SIG-M5 (cell line): ENCODE measurements around the gene GOSR2.
"Not testable (repeated sequence)": the region's sequence is repeated elsewhere in the genome, so short reads cannot be mapped to it uniquely, and the experiment has no call there.

Source experiments
- DNase-seq: peaks from one replicate; lab custom pipeline; 2025; lab: John Stamatoyannopoulos, UW

The GOSR2 gene

GRCh38 chr17:46894024-46894423, 28.9 kb upstream of the GOSR2 start:
- no peak for DNase-seq

GRCh38 chr17:46894476-46895151, 28.3 kb upstream of the GOSR2 start:
- no peak for DNase-seq

- DNase-seq = no peak
Observed at GRCh38 chr17:46895171-46895570, 27.8 kb upstream of the GOSR2 start.

GRCh38 chr17:46896991-46897390, 26.0 kb upstream of the GOSR2 start:
- DNase-seq = no peak

- no peak for DNase-seq
Observed at GRCh38 chr17:46898364-46898763, 24.6 kb upstream of the GOSR2 start.

- no peak for DNase-seq
Observed at GRCh38 chr17:46898860-46899259, 24.1 kb upstream of the GOSR2 start.

GRCh38 chr17:46901291-46901690, 21.7 kb upstream of the GOSR2 start:
- no peak for DNase-seq

- DNase-seq = no peak
Observed at GRCh38 chr17:46903762-46904672, 18.9 kb upstream of the GOSR2 start.

- DNase-seq = no peak
Observed at GRCh38 chr17:46908068-46908737, 14.8 kb upstream of the GOSR2 start.

- no peak for DNase-seq
Observed at GRCh38 chr17:46910179-46910927, 12.6 kb upstream of the GOSR2 start.

GRCh38 chr17:46911311-46911710, 11.6 kb upstream of the GOSR2 start:
- no peak for DNase-seq

- DNase-seq = no peak
Observed at GRCh38 chr17:46915596-46915995, 7.4 kb upstream of the GOSR2 start.

GRCh38 chr17:46916211-46916610, 6.7 kb upstream of the GOSR2 start:
- DNase-seq = no peak

- DNase-seq = no peak
Observed at GRCh38 chr17:46916623-46917022, 6.3 kb upstream of the GOSR2 start.

GRCh38 chr17:46917041-46917440, 5.9 kb upstream of the GOSR2 start:
- no peak for DNase-seq

GRCh38 chr17:46917516-46917915, 5.4 kb upstream of the GOSR2 start:
- no peak for DNase-seq

GRCh38 chr17:46921962-46922361, 998 bp upstream of the GOSR2 start:
- DNase-seq = not testable (repeated sequence)

GRCh38 chr17:46922487-46922803, 515 bp upstream of the GOSR2 start:
- no peak for DNase-seq

- DNase-seq = no peak
Observed at GRCh38 chr17:46925185-46925868, 2.4 kb downstream of the GOSR2 start.

- DNase-seq = no peak
Observed at GRCh38 chr17:46928467-46929261, 5.7 kb downstream of the GOSR2 start.

- DNase-seq = no peak
Observed at GRCh38 chr17:46929413-46929812, 6.5 kb downstream of the GOSR2 start.
